Kidney (tissue), 14 donors: Measurements from ENCODE around the gene TBK1. TPM values are rescaled to one million over a fixed set of nuclear protein-coding genes. Genes with fewer than 3 reads are reported as not detected.

Experiments used
- DNase-seq, 5 donors: peaks; one replicate each; pipeline ENCODE4 v3.0.0-alpha.2; 2013 to 2020
- FAIRE-seq: peaks from 2 replicates; lab custom pipeline; 2012; peaks lifted over from hg19 to GRCh38; lab: Jason Lieb, UNC
- H3K27ac ChIP-seq, 2 donors: one replicate each; pipeline ENCODE4 v1.7.0; 2013; ENCODE audit warnings: low read depth in 2 of 2, low read length in 2 of 2, inconsistent platforms in 1 of 2
- H3K27me3 ChIP-seq: one replicate; pipeline ENCODE4 v1.7.1; 2013; ENCODE audit warnings: low read length, inconsistent platforms; ENCODE audit not compliant: control insufficient read depth, insufficient read depth
- H3K36me3 ChIP-seq, 3 donors: one replicate each; pipeline versions ENCODE4 v1.7.0 to v1.7.1; 2013; ENCODE audit warnings: low read length in 3 of 3, control low read depth in 1 of 3, inconsistent platforms in 1 of 3; ENCODE audit not compliant: insufficient read depth in 3 of 3, control insufficient read depth in 2 of 3
- H3K4me1 ChIP-seq, 3 donors: one replicate each; pipeline versions ENCODE4 v1.7.0 to v1.7.1; 2013; ENCODE audit warnings: low read length in 3 of 3, inconsistent platforms in 1 of 3, low read depth in 1 of 3; ENCODE audit not compliant: control insufficient read depth in 2 of 3, insufficient read depth in 2 of 3
- H3K4me3 ChIP-seq, 3 donors: one replicate each; pipeline versions ENCODE4 v1.7.0 to v1.8.1; 2013; ENCODE audit warnings: low read length in 3 of 3, control low read depth in 1 of 3, inconsistent platforms in 1 of 3
- H3K9ac ChIP-seq, 3 donors: one replicate each; pipeline versions ENCODE4 v1.7.0 to v1.7.1; 2013; ENCODE audit warnings: low read length in 3 of 3, control low read depth in 1 of 3, inconsistent platforms in 1 of 3
- H3K9me3 ChIP-seq, 3 donors: one replicate each; pipeline versions ENCODE4 v1.7.0 to v1.7.1; 2013; ENCODE audit warnings: low read length in 3 of 3, control low read depth in 1 of 3, inconsistent platforms in 1 of 3; ENCODE audit not compliant: control insufficient read depth in 2 of 3, insufficient read depth in 1 of 3
- CTCF ChIP-seq: IDR thresholded peaks from 3 replicates; pipeline ENCODE4 v1.5.1; 2012; ENCODE audit warnings: mild to moderate bottlenecking, moderate library complexity, borderline replicate concordance; ENCODE audit not compliant: insufficient read depth; ENCODE audit errors: extremely low read depth
- intact Hi-C: fragments of 100-400 bp; cut with DNase I; formaldehyde crosslinking; loops from one replicate; pipeline ENCODE4 v1.11.1; 2022
- polyA plus RNA-seq: library from polyadenylated mRNA; stranded (reverse); fragments of 350-450 nt; fragmentation: Illumina TruSeq; extraction: RNeasy Lipid Tissue Mini Kit (QIAGEN cat#74804); gene quantifications from one replicate; pipeline ENCODE4 v1.2.3, GENCODE V29; 2014; ENCODE audit warnings: low read depth, low replicate concordance; ENCODE audit not compliant: insufficient read depth
- total RNA-seq: library from RNA; stranded (reverse); fragmentation: NEBNext Ultra II Directional; extraction: Animal tissue kit (Norgen Biotek cat#: 25700); gene quantifications from one replicate; pipeline ENCODE4 v1.2.1, GENCODE V29; 2021
- donor health status: control.
- donor health status: control.
- donor health status: control.
- donor health status: control.
- donor health status: control.
- donor health status: DM: yes; HTN: yes; CAD: no.
- donor health status: Normal renal cell carcinoma (clear cell type).

The TBK1 gene
- total and polyA plus RNA-seq, 2 donors from 2014 or later = 9.7 to 21.7 TPM

GRCh38 chr12:64455506-64455905 lies 3.6 kb downstream of the TBK1 start:
- H3K27ac ChIP-seq = no peak overlapping the region
- DNase-seq (no peak), FAIRE-seq (no peak)
- H3K9ac ChIP-seq = no peak overlapping the region
- H3K4me3 ChIP-seq = no peak overlapping the region
- H3K9me3 ChIP-seq = no peaks in the 10 kb centered on the region
- H3K4me1 ChIP-seq = peaks cover 0 to 13% (median 5%) of the 10 kb centered on the region in 3 donors
- no peaks in the 10 kb centered on the region for H3K36me3 ChIP-seq
- intact Hi-C loops = no loop called here
- H3K27me3 ChIP-seq = no peaks in the 10 kb centered on the region
- no peak for TF ChIP-seq CTCF

GRCh38 chr12:64456119-64456518 lies 4.2 kb downstream of the TBK1 start:
- Histone ChIP-seq H3K9me3 (no peaks in the 10 kb centered on the region), H3K4me1 (peaks cover 0 to 10% (median 5%) of the 10 kb centered on the region in 3 donors), H3K4me3 (no peak overlapping the region), H3K27me3 (no peaks in the 10 kb centered on the region), H3K27ac (no peak overlapping the region), H3K36me3 (no peaks in the 10 kb centered on the region), H3K9ac (no peak overlapping the region)
- no peak for TF ChIP-seq CTCF
- DNase-seq (no peak), FAIRE-seq (no peak)
- intact Hi-C loops = no loop called here

DNA sequence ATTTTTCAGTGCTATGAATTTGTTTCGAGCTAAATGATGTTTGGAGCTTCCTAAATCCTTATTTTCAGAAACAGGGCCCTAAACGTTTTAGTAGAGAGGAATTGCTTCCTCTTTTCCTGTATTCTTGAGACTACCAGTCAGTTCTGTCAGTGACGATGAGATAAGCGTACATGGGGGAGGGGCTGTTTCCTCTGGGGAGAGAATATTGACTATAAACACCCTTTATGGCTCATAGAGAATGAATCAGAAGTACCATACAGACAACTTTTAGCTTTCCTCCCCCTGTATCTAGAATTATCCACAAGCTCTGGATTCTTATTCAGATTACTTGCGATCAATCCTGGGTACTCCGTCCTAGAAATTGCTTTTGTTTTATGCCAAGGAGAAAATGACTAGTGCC lies 5.1 kb downstream of the TBK1 start:
- peak overlapping the region; percentile 28 to 51 for H3K27ac ChIP-seq
- H3K9me3 ChIP-seq = no peaks in the 10 kb centered on the region
- DNase-seq (peak in 1 of 5 donors; percentile 9), FAIRE-seq (no peak)
- H3K36me3 ChIP-seq = peaks cover 0 to 5% (median 0%) of the 10 kb centered on the region in 3 donors
- H3K27me3 ChIP-seq = no peaks in the 10 kb centered on the region
- intact Hi-C loops = no loop called here
- TF ChIP-seq CTCF = no peak
- no peak overlapping the region for H3K9ac ChIP-seq
- no peak overlapping the region for H3K4me3 ChIP-seq
- peaks cover 5 to 11% (median 7%) of the 10 kb centered on the region in 3 donors for H3K4me1 ChIP-seq

DNA sequence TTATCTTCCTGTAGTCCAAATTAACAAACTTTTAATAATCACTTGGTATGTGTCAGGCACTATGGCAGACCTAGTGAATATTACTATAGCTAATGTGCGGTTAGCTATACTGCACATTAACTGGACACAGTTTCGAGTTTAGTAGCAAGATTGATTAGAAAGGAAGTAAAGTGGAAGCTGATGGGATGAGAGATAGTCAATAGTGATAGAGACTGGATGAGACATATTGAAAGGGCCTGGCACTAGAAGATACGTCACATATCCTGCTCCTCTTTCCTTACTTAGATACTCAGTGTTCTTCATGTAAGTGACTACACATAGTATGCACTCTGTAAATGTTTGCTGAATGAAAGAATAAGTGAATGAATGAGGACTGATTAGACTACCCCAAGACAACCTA lies 5.5 kb downstream of the TBK1 start:
- Histone ChIP-seq H3K9ac (no peak overlapping the region), H3K9me3 (no peaks in the 10 kb centered on the region), H3K27ac (peak overlapping the region; percentile 28 to 51), H3K4me1 (peaks cover 5 to 11% (median 7%) of the 10 kb centered on the region in 3 donors), H3K36me3 (peaks cover 0 to 5% (median 0%) of the 10 kb centered on the region in 3 donors), H3K27me3 (no peaks in the 10 kb centered on the region), H3K4me3 (no peak overlapping the region)
- TF ChIP-seq CTCF = no peak
- DNase-seq (no peak), FAIRE-seq (no peak)
- intact Hi-C loops = no loop called here
